Loucy (cell line): Measurements from ENCODE around the gene AHNAK.

Experiments used
- CTCF ChIP-seq: fragments of 200-600 bp; sonication (generic); conservative IDR thresholded peaks from 2 replicates; pipeline ENCODE4 v1.5.1; 2014; ENCODE audit warnings: mild to moderate bottlenecking, antibody characterized with exemption, low read length
- EZH2phosphoT487 ChIP-seq: fragments of 200-600 bp; IDR thresholded peaks from 2 replicates; pipeline ENCODE4 v1.6.1; 2018; ENCODE audit warnings: antibody characterized with exemption, mild to moderate bottlenecking, moderate library complexity, borderline replicate concordance

GRCh38 chr11:62554387-62555167, 8.0 kb upstream of the AHNAK start:
- TF ChIP-seq CTCF (no peak), EZH2phosphoT487 (no peak)
